HEK293T (cell line): Measurements from ENCODE around the gene ULK3.

Source experiments
- CTBP1 ChIP-seq: fragments of 450-650 bp; IDR thresholded peaks from 2 replicates; pipeline ENCODE4 v1.6.1; 2016; ENCODE audit warnings: borderline replicate concordance
- FOXK2 ChIP-seq: fragments of 450-650 bp; IDR thresholded peaks from 2 replicates; pipeline ENCODE4 v1.6.1; 2016; ENCODE audit warnings: mild to moderate bottlenecking
- SP1 ChIP-seq: fragments of 450-650 bp; IDR thresholded peaks from 2 replicates; pipeline ENCODE4 v1.6.1; 2017

DNA sequence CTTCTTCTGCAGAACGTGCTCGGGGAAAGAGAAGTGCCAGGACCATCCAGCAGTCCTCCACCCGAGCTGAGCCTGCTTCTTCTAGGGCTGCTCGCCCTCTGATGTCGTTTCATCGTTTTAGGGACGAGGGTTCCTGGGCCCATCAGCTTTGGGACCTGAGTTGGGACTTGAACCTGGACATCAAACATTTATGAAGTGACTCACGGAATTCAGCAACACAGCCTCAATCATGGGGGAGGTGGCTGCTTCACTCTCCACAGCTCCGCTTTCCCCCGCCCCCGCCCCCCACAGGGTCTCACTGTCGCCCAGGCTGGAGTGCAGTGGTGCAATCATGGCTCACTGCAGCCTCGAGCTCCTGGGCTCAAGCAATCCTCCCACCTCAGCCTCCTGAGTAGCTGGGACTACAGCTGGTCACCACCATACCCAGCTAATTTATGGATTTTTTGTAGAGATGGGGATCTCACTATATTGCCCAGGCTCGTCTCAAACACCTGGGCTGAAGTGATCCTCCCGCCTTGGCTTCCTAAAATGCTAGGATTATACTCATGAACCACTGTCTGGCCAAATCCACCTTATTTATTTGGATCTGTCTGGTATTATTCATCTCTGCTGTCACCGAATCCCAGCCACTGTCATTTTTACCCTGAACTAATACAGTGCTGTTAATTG, 30.9 kb upstream of the ULK3 start:
- TF ChIP-seq FOXK2 (no peak), CTBP1 (no peak), SP1 (no peak)
